ENCODE results near the gene SIGLEC15.

GRCh38 chr18:45777393-45777792 is 48.1 kb upstream of the SIGLEC15 start:
- TF ChIP-seq CTCF (IDR thresholded peaks at IDR 0.05) (no peak), EZH2 (IDR thresholded peaks at IDR 0.05; ENCODE audit: borderline replicate concordance, insufficient read depth, low read depth, low read length, poor library complexity, severe bottlenecking) (no peak)
